HEK293 (cell line): ENCODE measurements around the gene FOXP1.

ENCODE experiments used
- CTCF ChIA-PET: fragments of 350-600 bp; formaldehyde crosslinking; extraction: SDS; loops from one replicate; lab custom pipeline; 2021; ENCODE audit warnings: antibody characterized with exemption; lab: Yijun Ruan, JAX
- POLR2A ChIA-PET: fragments of 300-600 bp; formaldehyde crosslinking; extraction: SDS; loops from one replicate; lab custom pipeline; 2020; ENCODE audit warnings: antibody characterized with exemption, inconsistent platforms; lab: Yijun Ruan, JAX
- H3K27ac ChIP-seq: fragments of 200-500 bp; sonication (Bioruptor generic); 2 replicates; pipeline ENCODE4 v1.5.1; 2014; ENCODE audit warnings: low read depth, low read length, control low read depth, inconsistent platforms; ENCODE audit errors: extremely low read depth
- H3K36me3 ChIP-seq, 2 experiments: fragments of 200-500 bp in 1 of 2; sonication (Bioruptor generic) in 1 of 2; 1 replicate in 1 of 2; 2 replicates in 1 of 2; pipeline ENCODE4 v1.5.1; 2014 to 2017; ENCODE audit warnings: inconsistent platforms in 2 of 2, low read length in 2 of 2; ENCODE audit not compliant: control insufficient read depth in 2 of 2, insufficient read depth in 1 of 2
- H3K4me1 ChIP-seq: fragments of 200-500 bp; sonication (Bioruptor generic); 2 replicates; pipeline ENCODE4 v1.5.1; 2014; ENCODE audit warnings: mild to moderate bottlenecking, low read length, inconsistent platforms; ENCODE audit not compliant: control insufficient read depth, insufficient read depth
- H3K4me3 ChIP-seq: 2 replicates; pipeline ENCODE4 v1.5.1; 2011; ENCODE audit warnings: low read depth, mild to moderate bottlenecking, control low read depth, low read length, moderate library complexity
- H3K9me3 ChIP-seq: fragments of 200-500 bp; sonication (Bioruptor generic); 2 replicates; pipeline ENCODE4 v1.5.1; 2014; ENCODE audit warnings: low read depth, low read length, inconsistent platforms; ENCODE audit not compliant: control insufficient read depth, insufficient read depth
- AEBP2 ChIP-seq: fragments of 450-650 bp; formaldehyde crosslinking; IDR thresholded peaks from 2 replicates; pipeline ENCODE4 v1.5.1; 2016; ENCODE audit warnings: missing biosample characterization, missing genetic modification characterization, borderline replicate concordance
- KLF8 ChIP-seq: fragments of 450-650 bp; formaldehyde crosslinking; IDR thresholded peaks from 2 replicates; pipeline ENCODE4 v1.5.1; 2016; ENCODE audit warnings: missing biosample characterization, missing genetic modification characterization
- SP2 ChIP-seq: fragments of 450-650 bp; formaldehyde crosslinking; IDR thresholded peaks from 2 replicates; pipeline ENCODE4 v1.5.1; 2016; ENCODE audit warnings: missing biosample characterization, missing genetic modification characterization
- ZFP37 ChIP-seq: fragments of 450-650 bp; formaldehyde crosslinking; IDR thresholded peaks from 2 replicates; pipeline ENCODE4 v1.5.1; 2016; ENCODE audit warnings: missing biosample characterization, missing genetic modification characterization
- ZIC2 ChIP-seq: fragments of 450-650 bp; formaldehyde crosslinking; IDR thresholded peaks from 2 replicates; pipeline ENCODE4 v1.5.1; 2016; ENCODE audit warnings: missing biosample characterization, missing genetic modification characterization
- ZNF121 ChIP-seq: fragments of 450-650 bp; formaldehyde crosslinking; IDR thresholded peaks from 2 replicates; pipeline ENCODE4 v1.5.1; 2016; ENCODE audit warnings: missing biosample characterization, missing genetic modification characterization
- ZNF132 ChIP-seq: fragments of 450-650 bp; formaldehyde crosslinking; IDR thresholded peaks from 2 replicates; pipeline ENCODE4 v1.5.1; 2017; ENCODE audit warnings: missing biosample characterization, missing genetic modification characterization, borderline replicate concordance
- ZNF146 ChIP-seq: fragments of 450-650 bp; formaldehyde crosslinking; IDR thresholded peaks from 2 replicates; pipeline ENCODE4 v1.5.1; 2016; ENCODE audit warnings: missing biosample characterization, missing genetic modification characterization
- ZNF148 ChIP-seq: fragments of 450-650 bp; formaldehyde crosslinking; IDR thresholded peaks from 2 replicates; pipeline ENCODE4 v1.5.0; 2017; ENCODE audit warnings: missing biosample characterization, missing genetic modification characterization, borderline replicate concordance
- ZNF202 ChIP-seq: fragments of 450-650 bp; formaldehyde crosslinking; IDR thresholded peaks from 2 replicates; pipeline ENCODE4 v1.5.1; 2016; ENCODE audit warnings: missing biosample characterization, missing genetic modification characterization, borderline replicate concordance
- ZNF211 ChIP-seq: fragments of 450-650 bp; formaldehyde crosslinking; IDR thresholded peaks from 2 replicates; pipeline ENCODE4 v1.5.1; 2016; ENCODE audit warnings: low read depth, missing biosample characterization, missing genetic modification characterization
- ZNF239 ChIP-seq: fragments of 450-650 bp; formaldehyde crosslinking; IDR thresholded peaks from 2 replicates; pipeline ENCODE4 v1.5.1; 2016; ENCODE audit warnings: missing biosample characterization, missing genetic modification characterization
- ZNF521 ChIP-seq: fragments of 450-650 bp; formaldehyde crosslinking; IDR thresholded peaks from 2 replicates; pipeline ENCODE4 v1.5.1; 2017; ENCODE audit warnings: missing biosample characterization, mild to moderate bottlenecking, missing genetic modification characterization
- ZNF654 ChIP-seq: fragments of 450-650 bp; formaldehyde crosslinking; IDR thresholded peaks from 2 replicates; pipeline ENCODE4 v1.5.1; 2016; ENCODE audit warnings: low read depth, missing biosample characterization, missing genetic modification characterization
- ZNF658 ChIP-seq: fragments of 450-650 bp; formaldehyde crosslinking; IDR thresholded peaks from 2 replicates; pipeline ENCODE4; 2016; ENCODE audit warnings: missing biosample characterization, missing genetic modification characterization
- ZNF664 ChIP-seq: fragments of 450-650 bp; formaldehyde crosslinking; IDR thresholded peaks from 2 replicates; pipeline ENCODE4 v1.5.1; 2016; ENCODE audit warnings: missing biosample characterization, missing genetic modification characterization
- ZNF692 ChIP-seq: fragments of 450-650 bp; formaldehyde crosslinking; IDR thresholded peaks from 2 replicates; pipeline ENCODE4 v1.5.1; 2016; ENCODE audit warnings: missing biosample characterization, missing genetic modification characterization
- ZNF704 ChIP-seq: fragments of 450-650 bp; formaldehyde crosslinking; IDR thresholded peaks from 2 replicates; pipeline ENCODE4 v1.5.1; 2016; ENCODE audit warnings: missing biosample characterization, missing genetic modification characterization
- TF ChIP-seq, protein P1 (sequence below): fragments of 450-650 bp; formaldehyde crosslinking; IDR thresholded peaks from 2 replicates; pipeline ENCODE4 v1.5.1; 2016; ENCODE audit warnings: missing biosample characterization, missing genetic modification characterization

The FOXP1 gene

DNA sequence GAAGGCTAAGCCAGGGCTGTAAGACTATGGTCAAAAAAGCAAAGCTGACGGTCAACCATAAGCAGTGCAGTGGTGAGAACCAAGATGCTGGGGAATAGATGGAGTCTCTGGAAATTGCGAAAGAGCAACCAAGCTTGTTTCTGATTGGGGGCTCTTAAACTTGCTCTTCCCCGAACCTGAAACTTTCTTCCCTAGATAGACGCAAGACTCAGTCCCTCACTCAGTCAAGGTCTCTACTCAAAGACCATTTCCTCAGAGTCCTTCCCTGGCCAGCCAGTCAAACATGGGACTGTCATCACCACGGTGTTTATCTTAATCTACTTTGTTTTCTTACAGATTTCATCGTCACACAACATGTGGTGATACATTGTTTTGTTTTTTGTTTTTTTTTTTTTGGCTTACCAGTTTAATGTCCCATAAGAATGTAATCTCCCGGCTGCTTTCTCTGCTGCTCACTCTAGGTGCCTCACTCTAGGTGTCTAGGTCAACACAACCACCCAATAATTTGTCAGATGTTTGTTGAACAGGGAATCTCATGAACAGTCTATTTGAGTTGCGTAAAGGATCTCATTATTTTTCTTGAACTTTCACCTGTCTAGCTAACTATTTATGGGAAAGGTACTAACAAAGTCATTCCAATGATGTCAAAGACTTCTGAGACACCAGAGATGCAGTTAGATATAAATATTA is 495.4 kb downstream of the FOXP1 start:
- POLR2A ChIA-PET: no interaction called here
- TF ChIP-seq ZIC2 (tag by site-specific recombination): peak; percentile 90
- TF ChIP-seq, protein P1, sequence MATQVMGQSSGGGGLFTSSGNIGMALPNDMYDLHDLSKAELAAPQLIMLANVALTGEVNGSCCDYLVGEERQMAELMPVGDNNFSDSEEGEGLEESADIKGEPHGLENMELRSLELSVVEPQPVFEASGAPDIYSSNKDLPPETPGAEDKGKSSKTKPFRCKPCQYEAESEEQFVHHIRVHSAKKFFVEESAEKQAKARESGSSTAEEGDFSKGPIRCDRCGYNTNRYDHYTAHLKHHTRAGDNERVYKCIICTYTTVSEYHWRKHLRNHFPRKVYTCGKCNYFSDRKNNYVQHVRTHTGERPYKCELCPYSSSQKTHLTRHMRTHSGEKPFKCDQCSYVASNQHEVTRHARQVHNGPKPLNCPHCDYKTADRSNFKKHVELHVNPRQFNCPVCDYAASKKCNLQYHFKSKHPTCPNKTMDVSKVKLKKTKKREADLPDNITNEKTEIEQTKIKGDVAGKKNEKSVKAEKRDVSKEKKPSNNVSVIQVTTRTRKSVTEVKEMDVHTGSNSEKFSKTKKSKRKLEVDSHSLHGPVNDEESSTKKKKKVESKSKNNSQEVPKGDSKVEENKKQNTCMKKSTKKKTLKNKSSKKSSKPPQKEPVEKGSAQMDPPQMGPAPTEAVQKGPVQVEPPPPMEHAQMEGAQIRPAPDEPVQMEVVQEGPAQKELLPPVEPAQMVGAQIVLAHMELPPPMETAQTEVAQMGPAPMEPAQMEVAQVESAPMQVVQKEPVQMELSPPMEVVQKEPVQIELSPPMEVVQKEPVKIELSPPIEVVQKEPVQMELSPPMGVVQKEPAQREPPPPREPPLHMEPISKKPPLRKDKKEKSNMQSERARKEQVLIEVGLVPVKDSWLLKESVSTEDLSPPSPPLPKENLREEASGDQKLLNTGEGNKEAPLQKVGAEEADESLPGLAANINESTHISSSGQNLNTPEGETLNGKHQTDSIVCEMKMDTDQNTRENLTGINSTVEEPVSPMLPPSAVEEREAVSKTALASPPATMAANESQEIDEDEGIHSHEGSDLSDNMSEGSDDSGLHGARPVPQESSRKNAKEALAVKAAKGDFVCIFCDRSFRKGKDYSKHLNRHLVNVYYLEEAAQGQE (tag by site-specific recombination): no peak
- no peaks in the 10 kb centered on the region for H3K4me1 ChIP-seq
- CTCF ChIA-PET: no interaction called here
- H3K27ac ChIP-seq: no peak overlapping the region
- no peaks in the 10 kb centered on the region for H3K36me3 ChIP-seq
- no peaks in the 10 kb centered on the region for H3K9me3 ChIP-seq
- no peak overlapping the region for H3K4me3 ChIP-seq

GRCh38 chr3:71087143-71088018 is 496.1 kb downstream of the FOXP1 start:
- POLR2A ChIA-PET: no interaction called here
- Histone ChIP-seq H3K27ac (no peak overlapping the region), H3K9me3 (no peaks in the 10 kb centered on the region), H3K36me3 (no peaks in the 10 kb centered on the region), H3K4me3 (no peak overlapping the region), H3K4me1 (no peaks in the 10 kb centered on the region)
- CTCF ChIA-PET: interaction anchor here (0.6 kb wide), 1 partner anchor 44 kb away, joined by 3 read pairs; no protein-coding TSS in a partner anchor
- TF ChIP-seq ZNF654 (tag by site-specific recombination) (no peak), ZNF658 (tag by site-specific recombination) (no peak), SP2 (no peak), ZNF148 (tag by site-specific recombination) (no peak), ZNF239 (tag by site-specific recombination) (peak; percentile 72; the same call in 1 of the 2 replicates), ZNF146 (tag by site-specific recombination) (no peak)

- H3K36me3 ChIP-seq: no peaks in the 10 kb centered on the region
- H3K9me3 ChIP-seq: no peaks in the 10 kb centered on the region
- no peaks in the 10 kb centered on the region for H3K4me1 ChIP-seq
- no peak overlapping the region for H3K27ac ChIP-seq
- CTCF ChIA-PET: interaction anchor here (0.6 kb wide), 1 partner anchor 45 kb away, joined by 3 read pairs; no protein-coding TSS in a partner anchor
- no peak overlapping the region for H3K4me3 ChIP-seq
- POLR2A ChIA-PET: no interaction called here
- TF ChIP-seq ZFP37 (tag by site-specific recombination): no peak
- no peak for TF ChIP-seq AEBP2 (tag by site-specific recombination)
- no peak for TF ChIP-seq ZNF664
- TF ChIP-seq ZNF521: no peak
- no peak for TF ChIP-seq ZNF211 (tag by site-specific recombination)
- TF ChIP-seq ZNF202 (tag by site-specific recombination): no peak
- TF ChIP-seq ZNF121 (tag by site-specific recombination): no peak
- no peak for TF ChIP-seq ZNF239 (tag by site-specific recombination)
- TF ChIP-seq ZNF692 (tag by site-specific recombination): no peak
- TF ChIP-seq ZNF132 (tag by site-specific recombination): no peak
- no peak for TF ChIP-seq ZNF704 (tag by site-specific recombination)
- TF ChIP-seq KLF8 (tag by site-specific recombination): no peak
Measured at GRCh38 chr3:71086777-71087142, 496.8 kb downstream of the FOXP1 start.
